Upper lobe of left lung (tissue), 6 donors: ENCODE results near the gene TNFAIP8L2. TPM values are rescaled to one million over a fixed set of nuclear protein-coding genes. Genes with fewer than 3 reads are reported as not detected.
A peak's percentile ranks its signal among the peaks of the same experiment; 100 is the strongest.

Source experiments
- ATAC-seq, 2 donors: fragments of 200-7000 bp; cut with Tn5 transposase; one replicate each; pipeline ENCODE4 v1.9.1; 2022; ENCODE audit warnings: mild to moderate bottlenecking in 2 of 2, moderate library complexity in 2 of 2; ENCODE audit not compliant: low FRiP score in 2 of 2
- DNase-seq, 2 donors: peaks; one replicate each; pipeline ENCODE4 v3.0.0-alpha.2; 2019 to 2020
- H3K27ac ChIP-seq, 4 donors: fragments of 200-600 bp; sonication (generic); one replicate each; pipeline ENCODE4 v1.5.1; 2016 to 2019
- H3K27me3 ChIP-seq, 4 donors: fragments of 200-600 bp; sonication (generic); one replicate each; pipeline ENCODE4 v1.5.1; 2017 to 2019
- H3K36me3 ChIP-seq, 4 donors: fragments of 200-600 bp; sonication (generic); one replicate each; pipeline ENCODE4 v1.5.1; 2016 to 2019
- H3K4me1 ChIP-seq, 4 donors: fragments of 200-600 bp; sonication (generic); one replicate each; pipeline ENCODE4 v1.5.1; 2018 to 2019
- H3K4me3 ChIP-seq, 4 donors: fragments of 200-600 bp; sonication (generic); one replicate each; pipeline ENCODE4 v1.5.1; 2017 to 2019; ENCODE audit warnings: mild to moderate bottlenecking in 2 of 4, moderate library complexity in 1 of 4
- H3K9me3 ChIP-seq, 4 donors: fragments of 200-600 bp; sonication (generic); one replicate each; pipeline ENCODE4 v1.5.1; 2018 to 2019
- CTCF ChIP-seq, 6 experiments: fragments of 450-650 bp in 4 of 6; fragments of 200-600 bp in 2 of 6; sonication (generic) in 2 of 6; IDR thresholded peaks; one replicate each; pipeline ENCODE4 v1.5.1; 2016 to 2019; ENCODE audit warnings: antibody characterized with exemption in 6 of 6
- EP300 ChIP-seq, 4 donors: sonication (generic); formaldehyde crosslinking; IDR thresholded peaks; one replicate each; pipeline ENCODE4 v1.5.1; 2017; ENCODE audit warnings: antibody characterized with exemption in 4 of 4, control low read depth in 2 of 4
- POLR2A ChIP-seq, 4 donors: fragments of 450-650 bp; IDR thresholded peaks; one replicate each; pipeline ENCODE4 v1.5.1; 2016 to 2017; ENCODE audit warnings: antibody characterized with exemption in 4 of 4, mild to moderate bottlenecking in 2 of 4
- POLR2AphosphoS5 ChIP-seq, 2 donors: sonication (generic); formaldehyde crosslinking; IDR thresholded peaks; one replicate each; pipeline ENCODE4 v1.5.1; 2017; ENCODE audit warnings: antibody characterized with exemption in 2 of 2
- WGBS, 2 donors: methylation state at CpG; one replicate each; pipeline ENCODE4 v1.1.5; 2017 to 2018; 5-methylcytosine and 5-hydroxymethylcytosine counted together
- total RNA-seq, 6 donors: library from RNA; depleted of rRNA in 4 of 6; stranded (reverse); fragments of >200 nt in 4 of 6; gene quantifications; one replicate each; pipeline versions ENCODE4 v1.1.0 to v1.2.1, GENCODE V29; 2016 to 2021
- donor health status: DM: no; HTN: no; CAD: no; lungs with moderate emphysema.
- donor health status: DM: no; HTN: yes; CAD: no; lungs with severe emphysema.

TNFAIP8L2 gene
- total RNA-seq, 6 donors from 2014 or later: 7.4 to 19.1 (median 15.8) TPM

GRCh38 chr1:151171190-151171589 is 14.7 kb downstream of the TNFAIP8L2 start:
- H3K27me3 ChIP-seq: no peaks in the 10 kb centered on the region
- H3K4me3 ChIP-seq: no peak overlapping the region
- no peak for DNase-seq
- H3K36me3 ChIP-seq: peaks cover 2 to 76% (median 45%) of the 10 kb centered on the region in 4 donors
- 93 to 94% methylated on average over 3 to 5 of the region's 5 CpGs for WGBS, 2 donors
- no peak for TF ChIP-seq EP300 (IDR thresholded peaks at IDR 0.05)
- TF ChIP-seq POLR2AphosphoS5 (IDR thresholded peaks at IDR 0.05): no peak
- no peak for TF ChIP-seq CTCF (IDR thresholded peaks at IDR 0.05)
- no peak for TF ChIP-seq POLR2A (IDR thresholded peaks at IDR 0.05)
- H3K4me1 ChIP-seq: peaks cover 10 to 14% (median 11%) of the 10 kb centered on the region in 4 donors
- no peaks in the 10 kb centered on the region for H3K9me3 ChIP-seq
- no peak overlapping the region for H3K27ac ChIP-seq
- no peak for ATAC-seq

GRCh38 chr1:151175041-151175741 is 18.7 kb downstream of the TNFAIP8L2 start:
- Histone ChIP-seq H3K27me3 (no peaks in the 10 kb centered on the region), H3K4me3 (no peak overlapping the region), H3K9me3 (no peaks in the 10 kb centered on the region), H3K4me1 (no peaks in the 10 kb centered on the region), H3K36me3 (peaks cover 20 to 86% (median 65%) of the 10 kb centered on the region in 4 donors), H3K27ac (no peak overlapping the region)
- ATAC-seq (peak in 1 of 2 donors; percentile 43), DNase-seq (no peak)
- TF ChIP-seq POLR2AphosphoS5 (IDR thresholded peaks at IDR 0.05): no peak
- TF ChIP-seq POLR2A (IDR thresholded peaks at IDR 0.05): no peak
- no peak for TF ChIP-seq CTCF (IDR thresholded peaks at IDR 0.05)
- TF ChIP-seq EP300 (IDR thresholded peaks at IDR 0.05): no peak
- WGBS, 2 donors: 69 to 74% methylated on average over 6 of the region's 6 CpGs

GRCh38 chr1:151175863-151176262 is 19.4 kb downstream of the TNFAIP8L2 start, which contains the start of gene TMOD4:
TSS of gene TMOD4 (minus strand) at chr1:151175981. CDS start at chr1:151174875, 1,106 bp downstream.
- H3K36me3 ChIP-seq: peaks cover 21 to 86% (median 66%) of the 10 kb centered on the region in 4 donors
- no peaks in the 10 kb centered on the region for H3K9me3 ChIP-seq
- 60 to 71% methylated on average over 4 of the region's 4 CpGs for WGBS, 2 donors
- H3K4me1 ChIP-seq: no peaks in the 10 kb centered on the region
- H3K4me3 ChIP-seq: no peak within 1 kb of the TSS
- no peaks in the 10 kb centered on the region for H3K27me3 ChIP-seq
- DNase-seq (no peak), ATAC-seq (peak in 1 of 2 donors; percentile 74)
- H3K27ac ChIP-seq: no peak within 1 kb of the TSS
- TF ChIP-seq CTCF (IDR thresholded peaks at IDR 0.05) (peak in 3 of 6 experiments; percentile 26 to 28 (median 26)), POLR2A (IDR thresholded peaks at IDR 0.05) (no peak)

GRCh38 chr1:151176514-151177045 is 20.1 kb downstream of the TNFAIP8L2 start:
- TF ChIP-seq POLR2AphosphoS5 (IDR thresholded peaks at IDR 0.05): no peak
- no peak for TF ChIP-seq EP300 (IDR thresholded peaks at IDR 0.05)
- no peak for TF ChIP-seq CTCF (IDR thresholded peaks at IDR 0.05)
- no peak for TF ChIP-seq POLR2A (IDR thresholded peaks at IDR 0.05)
- Histone ChIP-seq H3K4me3 (no peak overlapping the region), H3K4me1 (no peaks in the 10 kb centered on the region), H3K9me3 (no peaks in the 10 kb centered on the region), H3K27me3 (no peaks in the 10 kb centered on the region), H3K36me3 (peaks cover 28 to 87% (median 68%) of the 10 kb centered on the region in 4 donors), H3K27ac (no peak overlapping the region)
- 94% methylated on average over 17 of the region's 17 CpGs for WGBS, 2 donors
- peak in 1 of 2 donors; percentile 56 for DNase-seq
- peak in 1 of 2 donors; percentile 23 for ATAC-seq
